GM23338 (cell line): ENCODE data around the gene MAPKBP1. TPM values are rescaled to one million over a fixed set of nuclear protein-coding genes. Genes with fewer than 3 reads are reported as not detected.
A peak's percentile ranks its signal among the peaks of the same experiment; 100 is the strongest.

ENCODE experiments used
- ATAC-seq: fragments of 200-7000 bp; cut with Tn5 transposase; 3 replicates; pipeline ENCODE4 v1.9.1; 2020
- DNase-seq: peaks from one replicate; pipeline ENCODE4 v3.0.0-alpha.2; 2015; ENCODE audit warnings: low spot score
- H2AFZ ChIP-seq: fragments of 200-600 bp; sonication (generic); 2 replicates; pipeline ENCODE4 v1.8.0; 2016; ENCODE audit warnings: antibody characterized with exemption, mild to moderate bottlenecking, moderate library complexity
- H3F3A ChIP-seq: fragments of 200-600 bp; sonication (generic); replicated peaks from 2 replicates; pipeline ENCODE4 v1.8.0; 2017; ENCODE audit warnings: antibody characterized with exemption, mixed run types, low read depth
- H3K27ac ChIP-seq: fragments of 200-600 bp; sonication (generic); 2 replicates; pipeline ENCODE4 v1.6.1; 2016; ENCODE audit warnings: low read depth
- H3K27me3 ChIP-seq: fragments of 200-600 bp; sonication (generic); 2 replicates; pipeline ENCODE4 v1.8.0; 2016; ENCODE audit warnings: mild to moderate bottlenecking, mixed run types, moderate library complexity; ENCODE audit not compliant: insufficient read depth
- H3K36me3 ChIP-seq: fragments of 200-600 bp; sonication (generic); 2 replicates; pipeline ENCODE4 v1.8.0; 2016; ENCODE audit warnings: mild to moderate bottlenecking; ENCODE audit not compliant: insufficient read depth
- H3K4me1 ChIP-seq: fragments of 200-600 bp; sonication (generic); 2 replicates; pipeline ENCODE4 v1.8.0; 2016; ENCODE audit warnings: mild to moderate bottlenecking, moderate library complexity; ENCODE audit not compliant: insufficient read depth
- H3K4me2 ChIP-seq: fragments of 200-600 bp; sonication (generic); 2 replicates; pipeline ENCODE4 v1.7.1; 2017; ENCODE audit warnings: mixed run types
- H3K4me3 ChIP-seq: fragments of 200-600 bp; sonication (generic); 2 replicates; pipeline ENCODE4 v1.6.1; 2016; ENCODE audit warnings: mixed run types
- H3K79me2 ChIP-seq: fragments of 200-600 bp; sonication (generic); replicated peaks from 2 replicates; pipeline ENCODE4 v1.8.0; 2017; ENCODE audit warnings: mild to moderate bottlenecking; ENCODE audit not compliant: insufficient read depth
- H3K9me2 ChIP-seq: fragments of 200-600 bp; sonication (generic); 2 replicates; pipeline ENCODE4 v1.8.0; 2017; ENCODE audit not compliant: insufficient read depth
- H4K20me1 ChIP-seq: fragments of 200-600 bp; sonication (generic); replicated peaks from 2 replicates; pipeline ENCODE4 v1.8.0; 2017; ENCODE audit warnings: mild to moderate bottlenecking; ENCODE audit not compliant: insufficient read depth
- H3K27ac Mint-ChIP-seq: 2 replicates; pipeline ENCODE4 v1.8.0; 2020; ENCODE audit warnings: inconsistent platforms, mild to moderate bottlenecking, moderate library complexity, mixed read lengths
- H3K27me3 Mint-ChIP-seq: 3 replicates; pipeline ENCODE4 v1.8.0; 2022; ENCODE audit warnings: low read depth, mild to moderate bottlenecking, moderate library complexity, mixed read lengths, inconsistent platforms; ENCODE audit not compliant: insufficient read depth, poor library complexity
- H3K36me3 Mint-ChIP-seq: 3 replicates; pipeline ENCODE4 v1.8.0; 2021; ENCODE audit warnings: low read depth, mild to moderate bottlenecking, inconsistent platforms, moderate library complexity, mixed read lengths
- H3K4me1 Mint-ChIP-seq: 3 replicates; pipeline ENCODE4 v1.8.0; 2020; ENCODE audit warnings: mild to moderate bottlenecking, inconsistent platforms, mixed read lengths
- H3K4me3 Mint-ChIP-seq: 3 replicates; pipeline ENCODE4 v1.8.0; 2021; ENCODE audit warnings: moderate library complexity, mild to moderate bottlenecking, inconsistent platforms, mixed read lengths
- H3K9me3 Mint-ChIP-seq: 3 replicates; pipeline ENCODE4 v1.8.0; 2020; ENCODE audit warnings: moderate library complexity, mild to moderate bottlenecking, inconsistent platforms, mixed read lengths
- CREB1 ChIP-seq: fragments of 250-450 bp; sonication (Bioruptor Pico); IDR thresholded peaks from 2 replicates; pipeline ENCODE4 v1.5.0; 2020; ENCODE audit warnings: low read depth, mild to moderate bottlenecking, moderate library complexity
- ETS1 ChIP-seq: IDR thresholded peaks from 2 replicates; pipeline ENCODE4 v1.6.1; 2016; ENCODE audit warnings: antibody characterized with exemption
- EZH2 ChIP-seq: fragments of 200-600 bp; sonication (generic); IDR thresholded peaks from one replicate; pipeline ENCODE4 v1.8.0; 2017; ENCODE audit warnings: antibody characterized with exemption, mild to moderate bottlenecking, low read depth; ENCODE audit not compliant: unreplicated experiment
- NANOG ChIP-seq: IDR thresholded peaks from 2 replicates; pipeline ENCODE4 v1.6.1; 2016; ENCODE audit warnings: antibody characterized with exemption, borderline replicate concordance
- STAT1 ChIP-seq: IDR thresholded peaks from one replicate; pipeline ENCODE4 v1.6.1; 2016; ENCODE audit warnings: antibody characterized with exemption; ENCODE audit not compliant: unreplicated experiment
- ZNF114 ChIP-seq: fragments of 250-450 bp; sonication (Bioruptor Pico); IDR thresholded peaks from 2 replicates; pipeline ENCODE4 v1.5.0; 2020; ENCODE audit warnings: mild to moderate bottlenecking, moderate library complexity
- polyA plus RNA-seq: library from polyadenylated mRNA; unstranded; fragments of >200 nt; fragmentation: Nextera tagmentation; extraction: Ambion mirVana; gene quantifications from 2 replicates; pipeline ENCODE4 v1.2.1, GENCODE V29; 2016
- total RNA-seq: library from RNA; depleted of rRNA; stranded (reverse); fragments of >200 nt; shearing (Covaris generic); gene quantifications from 2 replicates; pipeline ENCODE4 v1.2.3, GENCODE V29; 2014
- TF ChIP-seq, protein P1 (sequence below): fragments of 250-450 bp; sonication (Bioruptor Pico); IDR thresholded peaks from 2 replicates; pipeline ENCODE4 v1.5.0; 2020; ENCODE audit warnings: mild to moderate bottlenecking, moderate library complexity
- TF ChIP-seq, protein P2 (sequence below): IDR thresholded peaks from one replicate; pipeline ENCODE4 v1.6.1; 2018; ENCODE audit warnings: antibody characterized with exemption; ENCODE audit not compliant: unreplicated experiment

The MAPKBP1 gene
- total and polyA plus RNA-seq, 2 experiments from 2014 or later = 1.9 to 8.9 TPM

DNA sequence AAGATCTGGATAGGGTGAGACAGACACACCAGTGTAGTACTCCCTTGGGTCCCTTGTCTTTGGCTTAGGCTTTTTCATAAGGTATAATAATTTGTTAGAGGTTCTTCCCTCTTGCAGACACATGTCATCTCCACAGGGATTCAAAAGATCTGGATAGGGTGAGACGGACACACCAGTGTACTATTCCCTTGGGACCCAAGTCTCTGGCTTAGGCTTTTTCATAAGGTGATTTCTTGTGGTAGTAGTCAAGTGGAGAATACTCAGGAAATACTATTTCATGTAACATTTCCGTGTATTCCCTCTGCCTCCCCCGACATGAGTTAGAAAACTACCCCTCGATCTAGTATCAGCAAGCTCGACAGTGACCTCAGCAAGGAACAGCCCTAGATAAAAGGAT is 954 bp upstream of the MAPKBP1 start (continued):
- TF ChIP-seq, protein P1, sequence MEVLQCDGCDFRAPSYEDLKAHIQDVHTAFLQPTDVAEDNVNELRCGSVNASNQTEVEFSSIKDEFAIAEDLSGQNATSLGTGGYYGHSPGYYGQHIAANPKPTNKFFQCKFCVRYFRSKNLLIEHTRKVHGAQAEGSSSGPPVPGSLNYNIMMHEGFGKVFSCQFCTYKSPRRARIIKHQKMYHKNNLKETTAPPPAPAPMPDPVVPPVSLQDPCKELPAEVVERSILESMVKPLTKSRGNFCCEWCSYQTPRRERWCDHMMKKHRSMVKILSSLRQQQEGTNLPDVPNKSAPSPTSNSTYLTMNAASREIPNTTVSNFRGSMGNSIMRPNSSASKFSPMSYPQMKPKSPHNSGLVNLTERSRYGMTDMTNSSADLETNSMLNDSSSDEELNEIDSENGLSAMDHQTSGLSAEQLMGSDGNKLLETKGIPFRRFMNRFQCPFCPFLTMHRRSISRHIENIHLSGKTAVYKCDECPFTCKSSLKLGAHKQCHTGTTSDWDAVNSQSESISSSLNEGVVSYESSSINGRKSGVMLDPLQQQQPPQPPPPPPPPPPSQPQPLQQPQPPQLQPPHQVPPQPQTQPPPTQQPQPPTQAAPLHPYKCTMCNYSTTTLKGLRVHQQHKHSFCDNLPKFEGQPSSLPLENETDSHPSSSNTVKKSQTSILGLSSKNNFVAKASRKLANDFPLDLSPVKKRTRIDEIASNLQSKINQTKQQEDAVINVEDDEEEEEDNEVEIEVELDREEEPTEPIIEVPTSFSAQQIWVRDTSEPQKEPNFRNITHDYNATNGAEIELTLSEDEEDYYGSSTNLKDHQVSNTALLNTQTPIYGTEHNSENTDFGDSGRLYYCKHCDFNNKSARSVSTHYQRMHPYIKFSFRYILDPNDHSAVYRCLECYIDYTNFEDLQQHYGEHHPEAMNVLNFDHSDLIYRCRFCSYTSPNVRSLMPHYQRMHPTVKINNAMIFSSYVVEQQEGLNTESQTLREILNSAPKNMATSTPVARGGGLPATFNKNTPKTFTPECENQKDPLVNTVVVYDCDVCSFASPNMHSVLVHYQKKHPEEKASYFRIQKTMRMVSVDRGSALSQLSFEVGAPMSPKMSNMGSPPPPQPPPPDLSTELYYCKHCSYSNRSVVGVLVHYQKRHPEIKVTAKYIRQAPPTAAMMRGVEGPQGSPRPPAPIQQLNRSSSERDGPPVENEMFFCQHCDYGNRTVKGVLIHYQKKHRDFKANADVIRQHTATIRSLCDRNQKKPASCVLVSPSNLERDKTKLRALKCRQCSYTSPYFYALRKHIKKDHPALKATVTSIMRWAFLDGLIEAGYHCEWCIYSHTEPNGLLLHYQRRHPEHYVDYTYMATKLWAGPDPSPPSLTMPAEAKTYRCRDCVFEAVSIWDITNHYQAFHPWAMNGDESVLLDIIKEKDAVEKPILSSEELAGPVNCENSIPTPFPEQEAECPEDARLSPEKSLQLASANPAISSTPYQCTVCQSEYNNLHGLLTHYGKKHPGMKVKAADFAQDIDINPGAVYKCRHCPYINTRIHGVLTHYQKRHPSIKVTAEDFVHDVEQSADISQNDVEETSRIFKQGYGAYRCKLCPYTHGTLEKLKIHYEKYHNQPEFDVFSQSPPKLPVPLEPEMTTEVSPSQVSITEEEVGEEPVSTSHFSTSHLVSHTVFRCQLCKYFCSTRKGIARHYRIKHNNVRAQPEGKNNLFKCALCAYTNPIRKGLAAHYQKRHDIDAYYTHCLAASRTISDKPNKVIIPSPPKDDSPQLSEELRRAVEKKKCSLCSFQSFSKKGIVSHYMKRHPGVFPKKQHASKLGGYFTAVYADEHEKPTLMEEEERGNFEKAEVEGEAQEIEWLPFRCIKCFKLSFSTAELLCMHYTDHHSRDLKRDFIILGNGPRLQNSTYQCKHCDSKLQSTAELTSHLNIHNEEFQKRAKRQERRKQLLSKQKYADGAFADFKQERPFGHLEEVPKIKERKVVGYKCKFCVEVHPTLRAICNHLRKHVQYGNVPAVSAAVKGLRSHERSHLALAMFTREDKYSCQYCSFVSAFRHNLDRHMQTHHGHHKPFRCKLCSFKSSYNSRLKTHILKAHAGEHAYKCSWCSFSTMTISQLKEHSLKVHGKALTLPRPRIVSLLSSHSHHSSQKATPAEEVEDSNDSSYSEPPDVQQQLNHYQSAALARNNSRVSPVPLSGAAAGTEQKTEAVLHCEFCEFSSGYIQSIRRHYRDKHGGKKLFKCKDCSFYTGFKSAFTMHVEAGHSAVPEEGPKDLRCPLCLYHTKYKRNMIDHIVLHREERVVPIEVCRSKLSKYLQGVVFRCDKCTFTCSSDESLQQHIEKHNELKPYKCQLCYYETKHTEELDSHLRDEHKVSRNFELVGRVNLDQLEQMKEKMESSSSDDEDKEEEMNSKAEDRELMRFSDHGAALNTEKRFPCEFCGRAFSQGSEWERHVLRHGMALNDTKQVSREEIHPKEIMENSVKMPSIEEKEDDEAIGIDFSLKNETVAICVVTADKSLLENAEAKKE (CRISPR knock-in tag) = no peak

GRCh38 chr15:41773729-41774061 is 589 bp upstream of the MAPKBP1 start:
- Histone ChIP-seq H3K79me2 (peaks cover 8% of the 10 kb centered on the region), H3K4me2 (peak overlapping the region; percentile 72), H3K27ac (peak overlapping the region; percentile 95), H3K4me3 (peak overlapping the region; percentile 49), H3K36me3 (no peaks in the 10 kb centered on the region), H3K27me3 (no peaks in the 10 kb centered on the region), H3F3A (peaks cover 15% of the 10 kb centered on the region), H3K4me1 (peaks cover 27% of the 10 kb centered on the region), H3K9me2 (no peaks in the 10 kb centered on the region), H2AFZ (no peak overlapping the region), H4K20me1 (no peaks in the 10 kb centered on the region; the same call in 1 of the 2 replicates)
- DNase-seq (no peak), ATAC-seq (no peak)
- Mint-ChIP-seq H3K27me3 (peaks cover 2% of the 10 kb centered on the region), H3K4me1 (peaks cover 37% of the 10 kb centered on the region), H3K27ac (peak overlapping the region; percentile 99), H3K4me3 (peak overlapping the region; percentile 86), H3K9me3 (no peaks in the 10 kb centered on the region), H3K36me3 (no peaks in the 10 kb centered on the region)
- TF ChIP-seq ETS1 (no peak), NANOG (no peak), STAT1 (no peak), EZH2 (no peak), CREB1 (CRISPR knock-in tag) (no peak), ZNF114 (no peak)
- TF ChIP-seq, protein P2, sequence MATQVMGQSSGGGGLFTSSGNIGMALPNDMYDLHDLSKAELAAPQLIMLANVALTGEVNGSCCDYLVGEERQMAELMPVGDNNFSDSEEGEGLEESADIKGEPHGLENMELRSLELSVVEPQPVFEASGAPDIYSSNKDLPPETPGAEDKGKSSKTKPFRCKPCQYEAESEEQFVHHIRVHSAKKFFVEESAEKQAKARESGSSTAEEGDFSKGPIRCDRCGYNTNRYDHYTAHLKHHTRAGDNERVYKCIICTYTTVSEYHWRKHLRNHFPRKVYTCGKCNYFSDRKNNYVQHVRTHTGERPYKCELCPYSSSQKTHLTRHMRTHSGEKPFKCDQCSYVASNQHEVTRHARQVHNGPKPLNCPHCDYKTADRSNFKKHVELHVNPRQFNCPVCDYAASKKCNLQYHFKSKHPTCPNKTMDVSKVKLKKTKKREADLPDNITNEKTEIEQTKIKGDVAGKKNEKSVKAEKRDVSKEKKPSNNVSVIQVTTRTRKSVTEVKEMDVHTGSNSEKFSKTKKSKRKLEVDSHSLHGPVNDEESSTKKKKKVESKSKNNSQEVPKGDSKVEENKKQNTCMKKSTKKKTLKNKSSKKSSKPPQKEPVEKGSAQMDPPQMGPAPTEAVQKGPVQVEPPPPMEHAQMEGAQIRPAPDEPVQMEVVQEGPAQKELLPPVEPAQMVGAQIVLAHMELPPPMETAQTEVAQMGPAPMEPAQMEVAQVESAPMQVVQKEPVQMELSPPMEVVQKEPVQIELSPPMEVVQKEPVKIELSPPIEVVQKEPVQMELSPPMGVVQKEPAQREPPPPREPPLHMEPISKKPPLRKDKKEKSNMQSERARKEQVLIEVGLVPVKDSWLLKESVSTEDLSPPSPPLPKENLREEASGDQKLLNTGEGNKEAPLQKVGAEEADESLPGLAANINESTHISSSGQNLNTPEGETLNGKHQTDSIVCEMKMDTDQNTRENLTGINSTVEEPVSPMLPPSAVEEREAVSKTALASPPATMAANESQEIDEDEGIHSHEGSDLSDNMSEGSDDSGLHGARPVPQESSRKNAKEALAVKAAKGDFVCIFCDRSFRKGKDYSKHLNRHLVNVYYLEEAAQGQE = no peak
